HG03095 (cell line): Measurements from ENCODE around the gene CCNA2.

Source experiments
- ATAC-seq: cut with Tn5 transposase; IDR thresholded peaks from one replicate; pipeline ENCODE4 v1.9.1; 2021; ENCODE audit warnings: moderate library complexity; ENCODE audit not compliant: unreplicated experiment

The CCNA2 gene

DNA sequence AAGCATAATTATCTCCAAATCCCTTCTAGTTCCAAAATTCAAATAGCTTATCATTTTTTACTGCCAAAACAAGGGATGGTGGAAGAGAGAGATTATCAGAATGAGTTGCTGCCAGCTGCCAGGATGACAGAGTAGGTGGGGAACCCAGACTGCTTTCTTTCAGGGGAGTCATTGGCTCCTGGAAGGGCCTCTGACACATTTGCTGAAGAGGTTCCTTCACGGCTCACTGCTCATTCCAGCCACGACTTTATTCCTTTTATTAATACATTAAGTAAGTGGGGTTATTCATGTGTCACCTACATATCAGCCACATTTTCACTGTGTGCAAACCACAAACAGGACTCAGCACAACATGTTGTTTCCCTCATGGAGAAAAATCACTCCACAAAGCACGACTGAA, 46.1 kb downstream of the CCNA2 start:
- ATAC-seq: peak; percentile 70

DNA sequence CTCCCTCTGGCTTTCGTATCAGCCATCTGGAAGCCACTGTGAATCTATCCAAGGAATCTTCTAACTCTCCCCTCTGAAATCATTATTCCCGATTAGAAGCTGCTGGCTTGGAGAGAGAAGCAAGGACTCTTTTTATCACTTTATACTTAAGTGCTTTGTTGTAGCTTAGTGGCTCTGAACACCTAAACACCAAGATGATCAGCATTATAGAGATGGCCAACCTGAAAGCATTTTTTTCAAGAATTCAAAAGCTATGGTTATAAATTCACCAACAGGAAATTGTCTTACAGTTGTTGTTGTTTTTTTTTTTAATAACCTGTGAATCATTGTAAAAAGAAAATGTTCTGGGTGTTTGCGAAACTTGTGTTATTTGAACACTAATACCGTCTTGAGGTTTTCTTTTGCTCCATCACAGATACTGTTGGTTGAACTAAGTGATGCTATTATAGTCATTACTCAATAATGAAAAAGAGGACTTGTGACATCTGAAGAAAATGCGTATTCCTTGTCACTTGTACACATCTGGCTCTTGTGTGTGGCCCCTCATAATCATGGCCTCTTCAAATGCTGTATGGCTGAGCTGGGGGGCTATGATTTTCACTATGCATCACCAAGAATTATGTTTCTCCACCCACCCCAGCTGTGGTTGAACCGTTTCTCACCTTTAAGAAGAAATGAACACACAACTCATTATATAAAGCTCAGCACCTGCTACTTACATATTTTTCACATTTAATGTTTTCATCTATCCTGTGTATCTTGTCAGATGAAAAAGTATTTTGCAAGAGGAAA, 46.9 kb downstream of the CCNA2 start:
- ATAC-seq: no peak

DNA sequence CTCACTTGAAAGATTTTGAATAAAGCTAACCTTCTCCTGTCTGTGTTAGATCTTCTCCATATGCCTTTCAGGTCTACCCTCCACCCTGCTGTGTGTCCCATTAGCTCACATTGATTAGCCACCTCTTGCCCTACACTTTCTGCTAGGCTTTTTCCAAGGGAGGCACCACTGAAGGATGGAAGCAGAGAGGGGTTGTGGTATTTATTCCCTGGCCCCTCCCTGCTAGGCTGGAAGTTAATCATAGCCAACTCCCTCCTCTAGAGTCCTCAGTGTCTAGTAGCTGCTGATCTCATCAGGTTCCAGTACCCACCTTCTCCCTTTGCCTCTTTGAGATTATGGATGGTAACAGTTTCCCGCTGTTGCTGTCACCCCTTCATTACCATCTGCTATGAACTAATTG, 49.8 kb downstream of the CCNA2 start:
- no peak for ATAC-seq

DNA sequence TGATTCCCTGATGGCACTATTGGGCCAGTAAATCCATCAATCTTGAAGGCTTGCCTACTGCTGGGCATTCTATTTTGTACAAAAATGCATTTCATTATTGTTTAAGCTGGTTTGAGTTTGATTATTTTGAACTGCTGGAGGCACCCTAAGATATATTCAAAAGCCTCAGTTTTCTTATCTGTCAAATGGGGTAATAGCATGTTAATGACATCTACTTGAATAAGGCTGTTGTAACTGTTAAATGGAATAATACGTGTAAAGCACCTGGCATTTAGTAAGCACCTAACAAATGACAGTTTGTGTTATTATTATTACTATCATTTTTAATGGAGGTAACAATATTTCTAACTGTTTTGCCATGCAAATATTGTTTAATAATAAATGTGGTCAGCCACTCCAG, 51.8 kb downstream of the CCNA2 start:
- ATAC-seq: no peak

DNA sequence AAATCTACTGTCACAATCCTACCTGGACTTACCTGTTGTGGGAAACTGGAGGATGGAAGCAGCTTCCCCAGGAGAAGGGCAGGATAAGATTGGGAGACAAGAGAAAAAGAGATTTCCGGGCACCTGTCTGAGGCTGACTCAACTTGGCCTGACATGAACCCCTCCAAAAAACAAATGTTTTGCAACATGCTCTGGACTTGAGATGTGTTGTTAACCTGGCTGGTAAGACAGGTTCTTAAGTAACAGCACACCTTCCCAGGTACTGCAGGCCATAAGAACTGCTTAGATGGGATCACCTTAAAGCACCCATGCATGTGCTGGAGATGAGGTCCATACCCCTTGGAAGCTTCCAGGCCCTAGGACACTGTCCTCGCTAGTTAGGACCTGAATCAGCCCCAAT, 54.3 kb downstream of the CCNA2 start:
- ATAC-seq: no peak

DNA sequence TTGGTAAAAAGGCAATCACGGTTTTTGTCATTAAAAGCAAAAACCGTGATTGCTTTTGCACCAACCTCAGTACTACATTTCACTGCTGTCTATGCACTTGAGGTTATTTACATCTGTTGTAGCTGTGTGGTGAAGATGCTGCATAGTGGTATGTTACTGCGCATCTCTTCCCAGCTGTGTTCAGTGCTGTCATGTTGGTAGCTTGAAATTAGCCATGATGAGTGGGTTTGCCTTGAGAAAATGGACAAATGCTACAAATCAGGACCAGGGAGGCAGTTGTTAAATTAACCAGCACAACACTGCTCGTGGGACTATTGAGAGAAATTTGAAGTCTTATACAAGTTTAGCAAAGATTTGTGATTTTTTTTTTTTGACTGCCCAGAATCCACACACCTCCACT, 56.5 kb downstream of the CCNA2 start:
- no peak for ATAC-seq
